A673 (cell line): ENCODE measurements around the gene LEFTY2. TPM values are rescaled to one million over a fixed set of nuclear protein-coding genes. Genes with fewer than 3 reads are reported as not detected.
"Not testable (repeated sequence)": the region's sequence is repeated elsewhere in the genome, so short reads cannot be mapped to it uniquely, and the experiment has no call there.

Source experiments
- BruUV-seq: library from RNA; stranded (reverse); fragments of 400-500 nt; replicated peaks from 2 replicates; lab custom pipeline; 2021; lab: Mats Ljungman, UMichigan
- CTCF ChIA-PET: fragments of 300-600 bp; sonication (Branson Sonifier 250); formaldehyde crosslinking; loops from one replicate; lab custom pipeline; 2022; ENCODE audit warnings: antibody characterized with exemption; lab: Charles Lee
- POLR2A ChIA-PET: fragments of 300-600 bp; sonication (Branson Sonifier 250); formaldehyde crosslinking; loops from one replicate; lab custom pipeline; 2022; ENCODE audit warnings: antibody characterized with exemption; ENCODE audit not compliant: low non-redundant PET; lab: Charles Lee
- DNase-seq: peaks from one replicate; pipeline ENCODE4 v3.0.0-alpha.2; 2015; ENCODE audit warnings: low spot score
- H3K27ac ChIP-seq: fragments of 200-600 bp; sonication (generic); 2 replicates; pipeline ENCODE4 v1.5.1; 2016; ENCODE audit warnings: mixed run types, low read depth, mild to moderate bottlenecking, mixed read lengths, antibody characterized with exemption, low read length; ENCODE audit not compliant: poor library complexity, severe bottlenecking
- H3K27me3 ChIP-seq: fragments of 200-600 bp; sonication (generic); replicated peaks from 2 replicates; pipeline ENCODE4 v1.6.1; 2017; ENCODE audit warnings: mixed run types, low read depth, mild to moderate bottlenecking, mixed read lengths, antibody characterized with exemption, low read length; ENCODE audit not compliant: insufficient read depth, poor library complexity
- H3K36me3 ChIP-seq: fragments of 200-600 bp; sonication (generic); 2 replicates; pipeline ENCODE4 v1.6.1; 2016; ENCODE audit warnings: mixed run types, mild to moderate bottlenecking, mixed read lengths, antibody characterized with exemption, low read length; ENCODE audit not compliant: insufficient read depth, poor library complexity, severe bottlenecking
- H3K4me1 ChIP-seq: fragments of 200-600 bp; sonication (generic); 2 replicates; pipeline ENCODE4 v1.6.1; 2017; ENCODE audit warnings: mixed run types, mild to moderate bottlenecking, mixed read lengths, antibody characterized with exemption, low read length; ENCODE audit not compliant: insufficient read depth, poor library complexity, severe bottlenecking
- H3K4me3 ChIP-seq: fragments of 200-600 bp; sonication (generic); 2 replicates; pipeline ENCODE4 v1.5.1; 2016; ENCODE audit warnings: low read depth, mixed run types, mild to moderate bottlenecking, mixed read lengths, low read length; ENCODE audit not compliant: poor library complexity, severe bottlenecking
- H3K9me3 ChIP-seq: fragments of 200-600 bp; sonication (generic); 2 replicates; pipeline ENCODE4 v1.6.1; 2016; ENCODE audit warnings: mixed run types, low read depth, mild to moderate bottlenecking, mixed read lengths, antibody characterized with exemption, low read length; ENCODE audit not compliant: poor library complexity, severe bottlenecking
- CTCF ChIP-seq: fragments of 300-800, 200-600 bp; sonication (generic); conservative IDR thresholded peaks from 2 replicates; pipeline ENCODE4 v1.5.1; 2017; ENCODE audit warnings: low read depth, mild to moderate bottlenecking, antibody characterized with exemption, low read length, moderate library complexity, mixed read lengths
- EZH2 ChIP-seq: fragments of 200-600 bp; sonication (generic); IDR thresholded peaks from 2 replicates; pipeline ENCODE4 v1.6.1; 2017; ENCODE audit warnings: borderline replicate concordance, low read depth, mild to moderate bottlenecking, mixed read lengths, antibody characterized with exemption, low read length; ENCODE audit not compliant: poor library complexity, severe bottlenecking
- intact Hi-C: fragments of 100-400 bp; cut with micrococcal nuclease; formaldehyde crosslinking; loops from one replicate; pipeline ENCODE4 v1.10.0; 2022; ENCODE audit not compliant: unreplicated experiment
- total RNA-seq: library from RNA; stranded (reverse); gene quantifications from 2 replicates; pipeline ENCODE4 v1.2.3, GENCODE V29; 2021

The LEFTY2 gene
- total RNA-seq, 1 experiment from 2014 or later = not detected

GRCh38 chr1:225937048-225937968, 3.7 kb downstream of the LEFTY2 start:
- CTCF ChIA-PET = no interaction called here
- intact Hi-C loops = no loop called here
- DNase-seq = no peak
- H3K9me3 ChIP-seq = no peaks in the 10 kb centered on the region
- no peak overlapping the region for H3K4me3 ChIP-seq
- TF ChIP-seq EZH2 = no peak
- TF ChIP-seq CTCF = no peak
- no peak overlapping the region for H3K27ac ChIP-seq
- no peaks in the 10 kb centered on the region for H3K27me3 ChIP-seq
- no peaks in the 10 kb centered on the region for H3K36me3 ChIP-seq
- no TSS peak for BruUV-seq
- POLR2A ChIA-PET = no interaction called here
- H3K4me1 ChIP-seq = no peaks in the 10 kb centered on the region

GRCh38 chr1:225936523-225936922, 4.5 kb downstream of the LEFTY2 start:
- intact Hi-C loops = no loop called here
- no peak for TF ChIP-seq EZH2
- no peak for TF ChIP-seq CTCF
- Histone ChIP-seq H3K9me3 (no peaks in the 10 kb centered on the region), H3K27ac (no peak overlapping the region), H3K4me1 (no peaks in the 10 kb centered on the region), H3K4me3 (no peak overlapping the region), H3K36me3 (no peaks in the 10 kb centered on the region), H3K27me3 (no peaks in the 10 kb centered on the region)
- ChIA-PET POLR2A (interaction anchor here (0.6 kb wide), 1 partner anchor 11 kb away, joined by 3 read pairs; no protein-coding TSS in a partner anchor), CTCF (no interaction called here)
- BruUV-seq = no TSS peak
- DNase-seq = no peak

GRCh38 chr1:225936086-225936485, 4.9 kb downstream of the LEFTY2 start:
- POLR2A ChIA-PET = interaction anchor here (0.6 kb wide), 1 partner anchor 11 kb away, joined by 3 read pairs; no protein-coding TSS in a partner anchor
- BruUV-seq, H3K4me1 ChIP-seq, H3K27ac ChIP-seq, H3K27me3 ChIP-seq, CTCF ChIA-PET, H3K36me3 ChIP-seq, DNase-seq, intact Hi-C loops, H3K9me3 ChIP-seq, H3K4me3 ChIP-seq: not testable (repeated sequence)
